ENCODE results near the gene ZNF423.

GRCh38 chr16:49747654-49748053 is 108.3 kb downstream of the ZNF423 start:
- TF ChIP-seq CTCF (conservative IDR thresholded peaks at IDR 0.05; ENCODE audit: low read depth in 2 of 2) (no peak), EZH2 (IDR thresholded peaks at IDR 0.05; ENCODE audit: low read depth, unreplicated experiment) (no peak)
